Measurements from ENCODE around the gene GLOD4.
"Not testable (repeated sequence)": the region's sequence is repeated elsewhere in the genome, so short reads cannot be mapped to it uniquely, and the experiment has no call there.

DNA sequence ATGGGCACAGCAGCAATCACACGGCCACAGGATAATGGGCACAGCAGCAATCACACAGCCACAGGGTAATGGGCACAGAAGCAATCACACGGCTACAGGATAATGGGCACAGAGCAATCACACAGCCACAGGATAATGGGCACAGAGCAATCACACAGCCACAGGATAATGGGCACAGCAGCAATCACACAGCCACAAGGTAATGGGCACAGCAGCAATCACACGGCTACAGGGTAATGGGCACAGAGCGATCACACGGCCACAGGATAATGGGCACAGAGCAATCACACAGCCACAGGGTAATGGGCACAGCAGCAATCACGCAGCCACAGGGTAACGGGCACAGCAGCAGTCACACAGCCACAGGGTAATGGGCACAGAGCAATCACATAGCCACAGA lies 32.7 kb downstream of the GLOD4 start:
- not testable (repeated sequence) for TF ChIP-seq CTCF (IDR thresholded peaks at IDR 0.05; ENCODE audit: insufficient read depth, low read length); GABPA (IDR thresholded peaks at IDR 0.05; ENCODE audit: low read depth); SPI1 (IDR thresholded peaks at IDR 0.05; ENCODE audit: borderline replicate concordance, low read depth)
- TF ChIP-seq, protein P1, sequence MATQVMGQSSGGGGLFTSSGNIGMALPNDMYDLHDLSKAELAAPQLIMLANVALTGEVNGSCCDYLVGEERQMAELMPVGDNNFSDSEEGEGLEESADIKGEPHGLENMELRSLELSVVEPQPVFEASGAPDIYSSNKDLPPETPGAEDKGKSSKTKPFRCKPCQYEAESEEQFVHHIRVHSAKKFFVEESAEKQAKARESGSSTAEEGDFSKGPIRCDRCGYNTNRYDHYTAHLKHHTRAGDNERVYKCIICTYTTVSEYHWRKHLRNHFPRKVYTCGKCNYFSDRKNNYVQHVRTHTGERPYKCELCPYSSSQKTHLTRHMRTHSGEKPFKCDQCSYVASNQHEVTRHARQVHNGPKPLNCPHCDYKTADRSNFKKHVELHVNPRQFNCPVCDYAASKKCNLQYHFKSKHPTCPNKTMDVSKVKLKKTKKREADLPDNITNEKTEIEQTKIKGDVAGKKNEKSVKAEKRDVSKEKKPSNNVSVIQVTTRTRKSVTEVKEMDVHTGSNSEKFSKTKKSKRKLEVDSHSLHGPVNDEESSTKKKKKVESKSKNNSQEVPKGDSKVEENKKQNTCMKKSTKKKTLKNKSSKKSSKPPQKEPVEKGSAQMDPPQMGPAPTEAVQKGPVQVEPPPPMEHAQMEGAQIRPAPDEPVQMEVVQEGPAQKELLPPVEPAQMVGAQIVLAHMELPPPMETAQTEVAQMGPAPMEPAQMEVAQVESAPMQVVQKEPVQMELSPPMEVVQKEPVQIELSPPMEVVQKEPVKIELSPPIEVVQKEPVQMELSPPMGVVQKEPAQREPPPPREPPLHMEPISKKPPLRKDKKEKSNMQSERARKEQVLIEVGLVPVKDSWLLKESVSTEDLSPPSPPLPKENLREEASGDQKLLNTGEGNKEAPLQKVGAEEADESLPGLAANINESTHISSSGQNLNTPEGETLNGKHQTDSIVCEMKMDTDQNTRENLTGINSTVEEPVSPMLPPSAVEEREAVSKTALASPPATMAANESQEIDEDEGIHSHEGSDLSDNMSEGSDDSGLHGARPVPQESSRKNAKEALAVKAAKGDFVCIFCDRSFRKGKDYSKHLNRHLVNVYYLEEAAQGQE (IDR thresholded peaks at IDR 0.05; ENCODE audit: insufficient replicate concordance, low read depth), result not testable (repeated sequence)
